GM19468 (cell line): ENCODE measurements around the gene COX20.

Source experiments
- ATAC-seq: cut with Tn5 transposase; IDR thresholded peaks from one replicate; pipeline ENCODE4 v1.9.1; 2021; ENCODE audit warnings: mild to moderate bottlenecking, moderate library complexity, moderate number of reproducible peaks; ENCODE audit not compliant: unreplicated experiment; ENCODE audit errors: extremely low read depth

COX20 gene

DNA sequence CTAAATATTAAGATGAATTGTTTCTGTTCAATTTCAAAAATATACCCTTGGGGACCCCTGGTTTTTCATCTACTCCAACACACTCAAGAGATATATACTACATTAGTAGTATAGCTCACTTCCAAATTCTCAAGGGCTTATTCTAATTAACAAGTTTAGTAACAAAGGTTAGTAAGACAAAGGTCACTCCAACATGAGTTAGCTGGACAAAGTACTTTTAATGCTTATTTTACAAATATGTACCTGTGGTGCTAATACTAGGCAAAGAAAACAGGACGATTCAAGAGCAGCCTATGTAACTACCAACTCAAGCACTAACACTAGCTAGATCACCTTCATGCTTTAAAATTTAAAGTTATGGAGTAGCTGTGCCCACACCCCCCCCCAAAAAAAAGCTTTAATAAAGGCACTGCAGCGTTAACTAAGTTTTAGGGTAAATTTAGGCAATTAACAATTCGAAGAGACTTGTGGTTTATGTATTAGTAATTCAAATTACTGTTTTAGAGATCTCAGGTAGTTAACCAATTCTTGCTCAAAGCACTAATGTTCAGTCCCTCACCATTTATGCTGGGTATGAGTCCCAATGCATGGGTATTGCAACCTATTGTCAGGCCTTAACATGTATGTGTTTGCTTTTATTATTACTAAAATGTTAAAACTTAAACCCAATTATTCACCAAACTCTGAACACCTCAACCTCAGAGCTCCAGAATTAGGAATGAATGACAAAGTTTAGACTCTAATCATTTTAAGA is 14.8 kb downstream of the COX20 start:
- ATAC-seq: no peak

DNA sequence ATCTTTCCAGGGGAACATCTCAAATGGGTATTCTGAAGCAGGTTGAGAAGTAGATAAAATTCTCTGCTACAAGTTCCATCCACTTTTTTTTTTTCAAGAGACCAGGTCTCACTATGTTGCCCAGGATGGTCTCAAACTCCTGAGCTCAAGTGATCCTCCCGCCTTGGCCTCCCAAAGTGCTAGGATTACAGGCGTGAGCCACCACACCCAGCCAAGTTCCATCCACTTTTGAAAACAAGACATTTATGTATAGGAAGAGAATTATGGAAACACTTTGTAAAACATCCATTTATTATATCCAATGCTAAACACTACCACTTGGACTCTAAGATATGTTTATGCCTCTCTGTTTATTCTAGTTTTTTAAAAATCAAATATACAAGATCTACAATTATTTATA is 15.4 kb downstream of the COX20 start:
- no peak for ATAC-seq

DNA sequence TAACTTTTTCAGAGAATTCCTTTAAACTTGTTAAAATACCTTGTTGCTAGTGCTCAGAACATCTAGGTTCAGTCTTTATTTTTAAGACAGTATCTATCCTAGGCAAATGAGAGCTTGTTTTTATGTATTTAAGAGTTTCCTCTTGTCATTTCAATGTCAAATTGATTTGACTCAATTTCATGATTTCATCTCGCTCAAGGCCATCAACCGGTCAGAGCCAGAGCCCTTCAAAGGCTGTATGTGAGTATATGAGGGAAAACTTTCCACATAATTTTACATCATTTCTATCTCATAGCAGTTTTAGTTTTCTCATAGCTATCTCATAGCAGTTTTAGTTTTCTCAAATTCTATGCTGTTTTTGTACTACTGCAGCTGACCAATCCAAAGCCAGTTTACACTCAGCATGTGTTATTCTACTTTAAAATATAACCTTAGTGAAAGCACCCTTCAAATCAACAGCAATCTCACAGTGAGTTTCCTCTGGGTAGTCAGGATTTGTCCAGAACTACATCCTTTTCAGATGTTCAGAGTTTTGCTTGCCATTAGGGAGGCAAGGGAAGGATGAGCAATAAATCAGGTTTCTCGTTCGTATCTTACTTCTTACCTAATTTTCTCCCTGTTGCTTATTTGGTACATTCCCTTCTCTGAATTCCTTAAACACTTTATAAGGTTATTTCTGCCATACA is 16.2 kb downstream of the COX20 start:
- ATAC-seq: no peak

DNA sequence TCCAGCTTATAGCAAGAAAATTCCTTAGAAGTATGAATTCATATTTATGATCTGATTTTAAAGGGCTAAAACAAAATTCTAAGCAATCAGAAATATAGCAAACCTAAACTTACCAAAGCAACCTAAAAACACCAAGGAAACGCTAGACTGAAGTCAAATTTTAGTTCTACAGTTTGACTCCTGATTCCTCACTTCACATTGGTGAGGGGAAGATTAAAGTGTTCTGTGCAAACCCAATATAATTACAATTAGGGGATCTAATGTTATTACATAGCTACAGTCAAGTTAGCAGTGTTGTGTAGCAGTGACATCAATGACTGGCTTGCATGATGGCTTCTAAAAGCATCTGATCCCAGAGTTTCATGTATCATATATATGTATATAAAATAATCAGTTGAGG is 17.2 kb downstream of the COX20 start:
- ATAC-seq: no peak

DNA sequence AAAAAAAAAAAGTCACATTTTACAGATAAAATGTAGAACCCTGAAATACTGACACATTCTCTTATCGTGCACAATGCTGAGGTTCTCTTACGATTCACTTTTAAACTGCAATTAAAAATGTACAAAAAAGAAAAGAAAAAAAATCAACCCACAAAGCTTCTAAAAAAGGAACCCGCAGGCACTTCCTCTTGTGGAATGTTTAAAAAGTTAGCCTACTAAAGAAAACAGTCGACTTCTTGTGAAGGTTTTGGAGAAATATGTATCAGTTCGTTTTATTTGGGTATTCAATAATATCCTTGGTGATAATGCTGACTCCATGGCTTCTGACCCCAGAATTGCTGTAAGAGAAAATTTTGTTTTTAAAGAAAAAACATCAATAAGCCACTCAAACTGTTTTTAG is 18.7 kb downstream of the COX20 start:
- no peak for ATAC-seq

DNA sequence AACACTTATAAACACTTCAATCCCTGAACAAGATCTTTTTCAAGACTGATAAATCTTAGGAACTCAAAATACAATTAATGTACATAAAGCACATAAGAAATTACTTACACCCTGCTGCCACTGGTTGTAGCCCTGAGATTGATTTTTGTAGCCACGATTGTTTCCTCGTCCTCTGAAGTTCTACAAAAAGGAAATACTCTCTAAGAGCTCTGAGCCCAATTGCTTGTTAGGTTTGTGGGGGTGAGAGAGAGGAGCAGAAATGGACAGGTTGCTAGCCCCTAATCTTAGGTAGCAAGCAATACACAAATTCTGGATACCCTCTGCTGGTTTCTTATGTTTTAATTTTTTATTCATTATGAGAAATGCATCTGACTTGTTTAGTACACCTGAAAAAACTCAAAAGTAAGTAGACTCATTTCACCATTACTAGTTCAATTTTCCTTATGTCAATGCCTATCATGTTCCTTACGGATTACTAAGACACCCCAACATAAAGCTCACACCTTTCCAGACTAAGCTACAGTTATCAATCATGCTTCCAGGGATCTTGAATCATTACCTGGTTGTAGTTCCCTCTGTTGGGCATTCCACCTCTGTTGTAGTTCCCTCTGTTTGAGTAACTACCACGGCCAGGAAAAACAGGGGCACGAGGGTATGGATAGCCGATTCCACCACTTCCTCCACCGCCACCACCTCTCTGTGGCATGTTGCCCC is 19.6 kb downstream of the COX20 start:
- ATAC-seq: no peak

DNA sequence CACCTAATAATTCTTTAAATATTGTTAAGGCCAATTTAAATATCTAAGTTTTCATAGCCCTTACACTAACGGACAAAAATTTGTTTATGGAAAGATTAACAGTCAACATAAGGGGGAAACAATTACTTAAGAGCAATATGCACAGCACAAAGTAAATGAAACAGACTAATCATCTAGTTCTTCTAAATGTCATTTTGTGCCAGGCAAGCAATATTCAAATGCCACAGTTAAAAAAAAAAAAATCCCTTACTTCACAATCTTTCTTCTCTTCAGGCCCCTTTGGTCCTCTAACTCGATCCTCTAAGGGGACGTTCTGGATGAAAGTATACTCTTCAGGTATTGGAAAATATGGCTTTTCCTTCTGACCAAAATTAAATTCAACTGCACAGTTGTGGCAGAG is 22.3 kb downstream of the COX20 start:
- no peak for ATAC-seq

DNA sequence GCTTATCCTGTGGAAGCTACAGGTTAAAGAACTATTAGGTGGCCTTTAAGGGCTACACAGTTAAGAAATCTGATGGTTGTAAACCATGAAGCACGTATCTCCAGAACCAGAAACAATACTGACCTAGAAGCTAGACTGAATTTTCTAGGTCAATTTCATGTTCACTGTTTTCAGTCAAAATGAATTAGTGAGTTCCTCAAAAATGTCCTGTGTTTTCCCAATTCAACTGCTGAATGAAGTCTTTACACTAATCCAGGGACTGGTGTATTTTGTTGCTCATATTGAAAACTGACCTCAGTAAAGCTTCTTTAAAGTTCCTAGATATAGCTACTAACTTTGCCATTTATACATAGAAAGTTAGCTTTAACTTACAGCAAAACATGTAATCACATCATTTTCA is 22.9 kb downstream of the COX20 start:
- ATAC-seq: no peak

DNA sequence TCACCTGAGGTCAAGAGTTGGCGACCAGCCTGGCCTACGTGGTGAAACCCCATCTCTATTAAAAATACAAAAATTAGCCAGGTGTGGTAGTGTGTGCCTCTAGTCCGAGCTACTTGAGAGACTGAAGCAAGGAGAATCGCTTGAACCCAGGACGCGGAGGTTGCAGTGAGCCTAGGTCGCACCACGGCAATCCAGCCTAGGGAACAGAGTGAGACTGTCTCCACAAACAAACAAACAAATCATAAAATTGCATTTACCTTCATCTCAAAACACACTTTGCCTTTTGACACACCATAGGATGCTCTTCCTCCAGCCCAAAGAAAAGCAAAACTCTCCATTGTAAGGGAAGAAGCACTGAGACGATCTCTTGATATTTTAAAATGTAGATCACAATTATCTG is 24.6 kb downstream of the COX20 start:
- ATAC-seq: no peak

DNA sequence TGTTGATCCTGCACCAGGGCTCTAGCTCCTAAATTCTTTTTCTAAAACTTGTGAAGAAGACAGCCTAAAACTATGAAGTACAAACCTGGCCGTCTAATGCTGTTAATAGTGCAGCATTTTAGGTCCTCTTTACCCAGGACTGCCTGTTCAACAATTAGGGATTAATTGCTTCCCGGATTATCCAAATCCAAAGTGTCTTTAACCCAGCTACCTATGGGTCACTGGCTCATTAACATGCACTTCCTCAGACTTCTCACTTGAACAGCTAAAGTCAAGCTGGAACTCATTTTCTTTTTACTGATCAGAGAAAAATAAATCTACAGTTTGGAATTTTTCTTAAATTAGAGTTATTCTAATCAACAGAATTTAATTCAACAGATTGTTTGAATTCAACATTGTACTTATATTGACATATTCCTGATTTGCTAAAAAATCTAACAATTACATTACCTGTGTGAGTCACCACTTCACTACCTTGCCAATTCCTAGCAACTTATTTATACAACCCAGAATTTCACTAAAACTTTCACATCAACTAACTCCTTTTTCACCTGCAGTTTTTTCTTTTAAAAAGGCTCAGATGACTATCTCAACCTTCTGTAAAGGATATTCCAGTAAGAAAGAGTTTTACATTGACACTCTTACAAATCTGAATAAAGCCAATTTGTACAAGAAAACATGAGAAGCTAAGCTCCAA is 25.6 kb downstream of the COX20 start:
- ATAC-seq: no peak

DNA sequence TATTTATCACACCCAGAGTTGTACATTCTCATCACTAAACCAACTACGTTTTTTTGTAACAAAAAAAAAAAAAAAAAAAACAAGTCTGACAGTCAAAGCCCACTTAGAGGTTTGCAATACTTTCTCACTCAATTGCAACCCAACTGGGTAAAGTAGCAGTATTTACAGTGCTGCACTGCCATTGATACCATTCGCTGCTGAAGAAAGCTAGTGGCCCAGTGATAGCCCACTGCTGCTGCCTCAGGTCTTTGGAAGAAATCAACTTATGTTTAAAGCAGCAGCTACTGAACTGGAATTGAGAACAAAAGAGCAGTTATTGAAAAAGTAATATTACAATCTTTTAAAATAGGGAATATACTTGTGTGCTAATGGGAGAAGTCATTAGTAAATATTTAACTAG is 26.2 kb downstream of the COX20 start:
- ATAC-seq: no peak

DNA sequence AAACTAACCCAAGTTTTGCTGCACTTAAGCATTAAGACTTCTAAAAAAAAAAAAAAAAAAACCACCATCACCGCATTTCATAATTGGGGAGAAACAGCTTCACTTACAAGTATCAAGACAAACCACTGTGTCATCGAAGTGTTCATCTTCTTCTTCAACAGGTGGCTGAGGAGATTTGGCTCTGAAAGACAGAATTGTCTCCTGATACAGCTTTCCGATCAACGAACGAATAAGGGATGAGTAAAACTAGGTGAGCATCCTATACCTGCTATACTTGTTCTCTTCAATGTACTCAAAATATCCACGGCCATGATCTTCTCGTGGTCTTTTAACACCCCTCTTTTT is 26.9 kb downstream of the COX20 start:
- no peak for ATAC-seq

DNA sequence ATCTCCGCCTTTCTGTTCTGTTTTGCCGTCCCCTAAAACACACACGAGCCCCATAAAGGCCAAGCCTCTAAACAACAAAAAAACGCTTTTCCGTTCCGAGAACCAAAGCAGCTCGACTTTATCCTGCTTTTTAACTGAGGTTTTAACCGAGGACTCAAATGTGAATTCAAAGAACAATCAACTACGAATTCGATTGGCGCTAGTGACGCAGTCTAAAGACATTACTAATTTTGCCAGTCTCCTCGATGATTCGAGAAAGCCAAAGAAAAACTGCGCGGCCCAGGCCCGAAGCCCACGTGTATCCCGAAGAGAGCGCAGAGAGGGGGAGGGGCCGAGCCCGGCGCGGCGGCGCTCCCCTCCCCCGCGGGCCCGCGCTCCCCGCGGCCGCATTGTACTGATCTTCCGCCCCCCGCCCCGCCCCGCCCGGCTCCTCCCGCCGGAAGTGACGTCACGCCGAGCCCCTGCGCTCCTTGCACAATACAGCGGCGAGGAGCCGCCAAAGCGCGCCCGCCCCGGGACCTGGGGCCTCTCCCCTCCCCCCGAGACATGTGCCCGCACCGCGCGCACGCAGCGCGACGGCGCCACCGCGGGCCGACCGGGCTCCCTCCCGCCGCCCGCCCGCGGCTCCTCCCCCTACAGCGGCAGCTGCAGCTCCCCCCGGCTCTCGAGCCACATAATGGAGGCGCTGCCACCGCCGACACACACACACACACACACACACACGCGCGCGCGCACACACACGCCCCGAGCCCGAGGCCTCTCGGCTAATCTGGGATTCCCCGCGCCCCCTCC is 27.4 kb downstream of the COX20 start:
- ATAC-seq: peak; percentile 28

DNA sequence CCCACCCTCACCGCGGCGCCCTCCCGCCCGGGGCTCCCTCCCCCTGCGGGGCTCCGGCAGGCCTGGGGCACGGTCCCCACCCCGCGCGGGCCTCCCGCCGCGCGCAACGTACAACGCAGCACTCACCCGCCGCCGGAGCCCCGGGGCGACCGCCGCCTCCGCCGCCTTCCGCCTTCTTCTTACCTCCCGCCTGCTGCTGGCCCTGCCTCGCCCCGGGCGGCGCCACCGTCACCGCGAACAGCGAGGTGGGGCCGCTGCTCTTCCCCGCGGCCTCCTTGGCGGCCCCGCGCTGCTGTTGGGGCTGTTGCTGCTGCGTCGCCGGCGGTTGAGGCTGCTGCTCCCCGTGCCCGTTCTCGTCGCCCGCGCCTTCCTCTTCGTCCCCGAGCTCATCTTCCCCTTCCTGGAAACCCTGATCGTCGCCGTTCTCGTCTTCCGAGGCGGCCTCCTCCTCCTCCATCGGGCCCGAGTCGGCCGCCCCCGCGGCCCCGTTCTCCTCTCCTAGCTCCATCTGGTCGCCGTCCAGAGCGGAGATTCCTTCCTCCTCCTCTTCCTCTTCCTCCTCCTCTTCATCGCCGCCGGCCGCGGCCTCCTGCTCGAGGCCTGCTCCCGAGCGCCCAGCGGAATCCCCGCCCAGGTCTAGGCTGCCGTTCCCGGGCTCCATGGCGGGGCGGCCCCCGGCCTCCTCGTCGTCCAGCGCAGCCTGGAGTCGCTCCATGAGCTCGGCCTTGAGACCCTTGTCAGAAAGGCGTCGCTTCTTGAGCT is 28.2 kb downstream of the COX20 start:
- ATAC-seq: no peak

DNA sequence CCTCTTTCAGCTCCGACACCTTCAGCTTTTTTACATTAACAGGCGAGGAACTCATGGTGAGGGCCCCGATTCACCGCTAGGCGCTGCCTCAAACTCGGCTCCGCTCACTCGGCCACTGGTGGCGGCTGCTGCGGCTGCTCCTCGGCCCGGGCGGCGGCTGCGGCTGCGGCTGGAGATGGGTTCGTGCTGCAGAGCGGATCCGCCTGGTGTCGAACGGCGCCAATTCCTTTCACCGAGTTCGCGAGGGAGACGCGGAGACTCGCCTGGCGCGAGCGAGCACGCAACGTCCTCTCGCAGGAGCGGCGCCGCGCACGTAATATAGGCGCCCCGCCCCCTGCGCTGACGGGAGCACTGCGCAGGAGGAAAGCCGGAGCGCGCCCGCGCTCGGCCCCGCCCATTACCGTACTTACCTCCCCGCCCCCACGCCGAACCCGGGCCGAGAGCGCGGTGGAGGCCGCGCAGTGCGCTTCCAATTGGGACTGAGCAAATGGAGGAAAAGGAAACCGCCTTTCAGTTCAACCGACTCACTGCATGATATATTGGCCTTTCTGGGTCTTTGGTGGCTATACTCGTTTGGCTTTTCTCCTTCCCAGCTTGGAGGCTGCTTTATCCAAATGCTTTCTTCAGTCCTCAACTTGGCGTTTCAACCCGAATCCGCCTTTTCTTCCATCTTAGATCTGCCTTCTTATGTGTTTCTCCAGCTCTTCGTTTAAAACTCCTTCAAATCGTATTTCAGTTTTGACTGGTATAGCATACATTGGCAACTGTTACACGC is 29.0 kb downstream of the COX20 start, which contains the start of gene HNRNPU:
Gene HNRNPU, minus strand, starts transcription at position 291 of the 775 bp plus-strand sequence. Its CDS starts 236 bp downstream, at position 55.
- ATAC-seq: peak; percentile 67

DNA sequence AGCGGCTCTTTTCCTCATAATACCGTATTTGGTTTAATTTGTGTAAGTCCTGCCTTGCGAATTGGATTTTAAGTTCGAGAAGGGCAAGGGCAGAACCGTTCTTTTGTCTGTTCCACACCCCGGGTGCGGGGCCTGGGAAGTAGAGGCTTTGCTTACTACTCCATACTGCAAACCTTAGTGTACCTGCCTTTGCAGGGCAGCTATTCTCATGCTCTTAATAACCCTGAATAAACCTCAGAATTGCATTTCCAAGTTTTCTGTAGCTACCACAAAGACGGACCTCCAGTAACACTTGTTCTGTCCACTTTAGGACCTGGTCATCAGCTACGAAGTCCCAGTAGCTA is 29.5 kb downstream of the COX20 start:
- ATAC-seq: no peak

DNA sequence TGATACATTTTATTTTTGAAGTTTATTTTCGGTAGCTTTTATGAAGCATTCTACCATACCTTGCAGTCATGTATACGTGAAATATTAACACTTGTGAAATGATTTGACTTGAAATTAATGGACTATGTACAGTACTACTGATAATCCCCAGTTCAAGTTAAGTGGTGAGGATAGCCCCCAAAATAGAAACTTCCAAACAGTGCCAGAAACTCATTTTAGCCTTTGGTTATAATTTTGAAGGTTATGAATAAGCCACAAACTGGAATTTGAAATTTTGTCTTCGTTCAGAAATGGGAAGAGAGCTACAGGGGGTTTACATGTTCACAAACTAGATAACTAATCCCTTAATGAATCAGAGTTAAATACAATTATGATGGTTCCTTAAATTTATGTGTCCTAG is 30.4 kb downstream of the COX20 start:
- ATAC-seq: no peak

DNA sequence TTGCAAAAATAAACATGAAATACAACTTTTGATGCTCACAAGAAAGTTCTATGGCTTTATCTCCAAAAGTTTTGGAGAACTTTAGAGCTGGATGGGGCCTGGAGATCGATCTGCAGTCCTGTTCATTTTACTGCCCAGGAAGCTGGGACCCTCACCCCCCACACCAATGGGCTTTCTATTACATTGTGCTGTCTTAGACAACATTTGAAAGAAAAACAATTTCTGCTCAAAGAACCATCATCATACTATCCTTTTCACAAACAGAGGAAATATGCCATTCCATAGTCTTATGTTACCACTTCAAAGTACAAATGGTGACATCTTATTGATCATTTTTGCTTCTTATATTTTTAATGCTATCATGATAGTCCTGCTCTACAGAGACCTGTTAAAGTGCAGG is 30.9 kb downstream of the COX20 start:
- ATAC-seq: no peak
